Liver (tissue), 9 donors: Measurements from ENCODE around the gene DNAJA2. TPM values are rescaled to one million over a fixed set of nuclear protein-coding genes. Genes with fewer than 3 reads are reported as not detected.

Experiments used
- DNase-seq: peaks from one replicate; pipeline ENCODE4 v3.0.0-alpha.2; 2017; ENCODE audit warnings: low spot score
- H3K27ac ChIP-seq, 2 donors: one replicate each; pipeline ENCODE4 v1.7.0; 2013; ENCODE audit warnings: inconsistent platforms in 2 of 2, low read length in 2 of 2, control low read depth in 1 of 2, low read depth in 1 of 2, mild to moderate bottlenecking in 1 of 2
- H3K27me3 ChIP-seq, 4 donors: one replicate each; pipeline versions ENCODE4 v1.6.1 to v1.7.0; 2013; ENCODE audit warnings: low read length in 3 of 4, inconsistent platforms in 1 of 4, mild to moderate bottlenecking in 1 of 4, moderate library complexity in 1 of 4; ENCODE audit not compliant: control insufficient read depth in 4 of 4, insufficient read depth in 4 of 4
- H3K36me3 ChIP-seq, 4 donors: one replicate each; pipeline versions ENCODE4 v1.6.1 to v1.7.0; 2013; ENCODE audit warnings: low read length in 3 of 4, mild to moderate bottlenecking in 3 of 4, low read depth in 1 of 4, moderate library complexity in 1 of 4; ENCODE audit not compliant: control insufficient read depth in 4 of 4, insufficient read depth in 3 of 4
- H3K4me1 ChIP-seq, 4 donors: one replicate each; pipeline versions ENCODE4 v1.6.1 to v1.7.0; 2013; ENCODE audit warnings: low read length in 3 of 4, mild to moderate bottlenecking in 3 of 4, moderate library complexity in 1 of 4; ENCODE audit not compliant: control insufficient read depth in 4 of 4, insufficient read depth in 4 of 4
- H3K4me3 ChIP-seq, 3 donors: one replicate each; pipeline versions ENCODE4 v1.6.1 to v1.7.0; 2013; ENCODE audit warnings: low read length in 3 of 3, control low read depth in 1 of 3, low read depth in 1 of 3, mild to moderate bottlenecking in 1 of 3
- H3K9ac ChIP-seq, 2 donors: one replicate each; pipeline ENCODE4 v1.7.0; 2013; ENCODE audit warnings: low read length in 2 of 2, mild to moderate bottlenecking in 2 of 2, moderate library complexity in 2 of 2, control low read depth in 1 of 2, low read depth in 1 of 2
- H3K9me3 ChIP-seq, 4 donors: one replicate each; pipeline versions ENCODE4 v1.6.1 to v1.7.0; 2013; ENCODE audit warnings: low read length in 3 of 4; ENCODE audit not compliant: control insufficient read depth in 4 of 4
- FOXA1 ChIP-seq: IDR thresholded peaks from 2 replicates; pipeline ENCODE4 v1.6.1; 2016; ENCODE audit warnings: antibody characterized with exemption
- FOXA2 ChIP-seq: IDR thresholded peaks from 2 replicates; pipeline ENCODE4 v1.6.1; 2016; ENCODE audit warnings: antibody characterized with exemption
- GABPA ChIP-seq, 2 donors: IDR thresholded peaks in 1 of 2; conservative IDR thresholded peaks in 1 of 2; 2 replicates each; pipeline ENCODE4 v1.6.1; 2016; ENCODE audit warnings: antibody characterized with exemption in 2 of 2, mild to moderate bottlenecking in 1 of 2, moderate library complexity in 1 of 2
- HNF4A ChIP-seq, 2 donors: conservative IDR thresholded peaks; 2 replicates each; pipeline ENCODE4 v1.6.1; 2016; ENCODE audit warnings: antibody characterized with exemption in 2 of 2, mild to moderate bottlenecking in 2 of 2
- HNF4G ChIP-seq: IDR thresholded peaks from 2 replicates; pipeline ENCODE4 v1.6.1; 2016; ENCODE audit warnings: antibody characterized with exemption
- RAD21 ChIP-seq, 2 donors: IDR thresholded peaks; 2 replicates each; pipeline ENCODE4 v1.6.1; 2016; ENCODE audit warnings: antibody characterized with exemption in 2 of 2, mild to moderate bottlenecking in 2 of 2
- RXRA ChIP-seq, 2 donors: IDR thresholded peaks; 2 replicates each; pipeline ENCODE4 v1.6.1; 2017 to 2018; ENCODE audit warnings: antibody characterized with exemption in 2 of 2, mild to moderate bottlenecking in 1 of 2
- SP1 ChIP-seq: IDR thresholded peaks from 2 replicates; pipeline ENCODE4 v1.6.1; 2018; ENCODE audit warnings: antibody characterized with exemption, mild to moderate bottlenecking
- TAF1 ChIP-seq: conservative IDR thresholded peaks from 2 replicates; pipeline ENCODE4 v1.6.1; 2016; ENCODE audit warnings: antibody characterized with exemption, mild to moderate bottlenecking
- YY1 ChIP-seq: IDR thresholded peaks from 2 replicates; pipeline ENCODE4 v1.6.1; 2016; ENCODE audit warnings: antibody characterized with exemption, mild to moderate bottlenecking
- WGBS: extraction: QIAGEN DNeasy Blood & Tissue Kit; methylation state at CpG from one replicate; pipeline ENCODE4 v1.1.7; 2013; 5-methylcytosine and 5-hydroxymethylcytosine counted together
- polyA plus RNA-seq, 2 donors: library from polyadenylated mRNA; stranded (reverse) in 1 of 2; unstranded in 1 of 2; fragments of 200-250 nt in 1 of 2; fragments of >200 nt in 1 of 2; fragmentation: Nextera tagmentation in 1 of 2; extraction: Ambion mirVana in 1 of 2; gene quantifications; one replicate each; pipeline versions ENCODE4 v1.2.1 to v1.2.3, GENCODE V29; 2013 to 2015
- total RNA-seq, 2 donors: library from RNA; depleted of rRNA; stranded (reverse); fragments of >200 nt; gene quantifications; one replicate each; pipeline ENCODE4 v1.2.3, GENCODE V29; 2014
- TF ChIP-seq, protein P1 (sequence below): fragments of 150-350 bp; IDR thresholded peaks from 2 replicates; pipeline ENCODE4 v1.5.1; 2017; ENCODE audit warnings: improper control_type of control experiment, low read depth, low read length; ENCODE audit not compliant: missing input control
- TF ChIP-seq, protein P2 (sequence below): IDR thresholded peaks from 2 replicates; pipeline ENCODE4 v1.6.1; 2016; ENCODE audit warnings: antibody characterized with exemption
- TF ChIP-seq, protein P3 (sequence below): IDR thresholded peaks from 2 replicates; pipeline ENCODE4 v1.6.1; 2016; ENCODE audit warnings: antibody characterized with exemption
- TF ChIP-seq, protein P4 (sequence below): IDR thresholded peaks from 2 replicates; pipeline ENCODE4 v1.6.1; 2016; ENCODE audit warnings: antibody characterized with exemption, mild to moderate bottlenecking
- donor health status: healthy.
- donor health status: healthy.
- donor health status: healthy.
- donor health status: healthy.
- donor health status: healthy.

DNAJA2 gene
- total and polyA plus RNA-seq, 4 donors = 22.7 to 32.8 (median 25.5) TPM

DNA sequence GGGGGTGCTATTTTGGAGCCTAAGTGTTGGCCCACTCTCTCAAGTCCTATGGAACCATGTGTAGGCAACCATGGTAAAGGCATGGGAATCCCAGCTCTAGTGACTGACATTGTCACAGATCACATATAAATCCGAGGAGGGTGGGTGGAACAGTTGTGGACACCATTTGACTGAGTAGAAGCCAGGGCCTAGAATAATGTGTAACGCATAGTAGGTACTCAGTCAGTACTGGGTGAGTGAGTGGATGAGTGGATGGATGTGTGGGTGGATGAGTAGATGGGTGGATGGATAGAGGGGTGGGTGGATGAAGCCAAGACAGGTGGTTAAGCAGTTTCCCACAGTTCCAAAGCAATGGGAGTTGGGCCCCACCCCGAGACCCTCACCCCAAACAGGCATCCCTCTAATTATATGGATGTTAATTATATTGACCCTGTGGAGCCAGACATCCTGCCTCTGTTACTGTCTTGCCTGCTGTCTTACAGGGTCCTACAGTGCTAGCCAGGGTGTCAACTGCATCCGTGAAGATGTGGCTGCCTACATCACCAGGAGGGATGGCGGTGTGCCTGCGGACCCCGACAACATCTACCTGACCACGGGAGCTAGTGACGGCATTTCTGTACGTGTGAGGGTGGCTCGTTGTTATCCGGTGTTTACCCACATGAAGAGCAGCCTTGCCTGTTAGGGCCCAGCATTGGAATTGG, 67.0 kb downstream of the DNAJA2 start:
- no peak overlapping the region for H3K9ac ChIP-seq
- H3K27me3 ChIP-seq = no peaks in the 10 kb centered on the region
- no peak overlapping the region for H3K4me3 ChIP-seq
- TF ChIP-seq, protein P1, sequence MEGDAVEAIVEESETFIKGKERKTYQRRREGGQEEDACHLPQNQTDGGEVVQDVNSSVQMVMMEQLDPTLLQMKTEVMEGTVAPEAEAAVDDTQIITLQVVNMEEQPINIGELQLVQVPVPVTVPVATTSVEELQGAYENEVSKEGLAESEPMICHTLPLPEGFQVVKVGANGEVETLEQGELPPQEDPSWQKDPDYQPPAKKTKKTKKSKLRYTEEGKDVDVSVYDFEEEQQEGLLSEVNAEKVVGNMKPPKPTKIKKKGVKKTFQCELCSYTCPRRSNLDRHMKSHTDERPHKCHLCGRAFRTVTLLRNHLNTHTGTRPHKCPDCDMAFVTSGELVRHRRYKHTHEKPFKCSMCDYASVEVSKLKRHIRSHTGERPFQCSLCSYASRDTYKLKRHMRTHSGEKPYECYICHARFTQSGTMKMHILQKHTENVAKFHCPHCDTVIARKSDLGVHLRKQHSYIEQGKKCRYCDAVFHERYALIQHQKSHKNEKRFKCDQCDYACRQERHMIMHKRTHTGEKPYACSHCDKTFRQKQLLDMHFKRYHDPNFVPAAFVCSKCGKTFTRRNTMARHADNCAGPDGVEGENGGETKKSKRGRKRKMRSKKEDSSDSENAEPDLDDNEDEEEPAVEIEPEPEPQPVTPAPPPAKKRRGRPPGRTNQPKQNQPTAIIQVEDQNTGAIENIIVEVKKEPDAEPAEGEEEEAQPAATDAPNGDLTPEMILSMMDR = no peak
- TF ChIP-seq, protein P2, sequence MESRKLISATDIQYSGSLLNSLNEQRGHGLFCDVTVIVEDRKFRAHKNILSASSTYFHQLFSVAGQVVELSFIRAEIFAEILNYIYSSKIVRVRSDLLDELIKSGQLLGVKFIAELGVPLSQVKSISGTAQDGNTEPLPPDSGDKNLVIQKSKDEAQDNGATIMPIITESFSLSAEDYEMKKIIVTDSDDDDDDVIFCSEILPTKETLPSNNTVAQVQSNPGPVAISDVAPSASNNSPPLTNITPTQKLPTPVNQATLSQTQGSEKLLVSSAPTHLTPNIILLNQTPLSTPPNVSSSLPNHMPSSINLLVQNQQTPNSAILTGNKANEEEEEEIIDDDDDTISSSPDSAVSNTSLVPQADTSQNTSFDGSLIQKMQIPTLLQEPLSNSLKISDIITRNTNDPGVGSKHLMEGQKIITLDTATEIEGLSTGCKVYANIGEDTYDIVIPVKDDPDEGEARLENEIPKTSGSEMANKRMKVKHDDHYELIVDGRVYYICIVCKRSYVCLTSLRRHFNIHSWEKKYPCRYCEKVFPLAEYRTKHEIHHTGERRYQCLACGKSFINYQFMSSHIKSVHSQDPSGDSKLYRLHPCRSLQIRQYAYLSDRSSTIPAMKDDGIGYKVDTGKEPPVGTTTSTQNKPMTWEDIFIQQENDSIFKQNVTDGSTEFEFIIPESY = no peak
- TF ChIP-seq YY1 = no peak
- TF ChIP-seq, protein P3, sequence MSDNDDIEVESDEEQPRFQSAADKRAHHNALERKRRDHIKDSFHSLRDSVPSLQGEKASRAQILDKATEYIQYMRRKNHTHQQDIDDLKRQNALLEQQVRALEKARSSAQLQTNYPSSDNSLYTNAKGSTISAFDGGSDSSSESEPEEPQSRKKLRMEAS = no peak
- no peak for TF ChIP-seq HNF4A (conservative IDR thresholded peaks at IDR 0.05)
- TF ChIP-seq HNF4G = no peak
- TF ChIP-seq GABPA (IDR thresholded peaks at IDR 0.05 in 1 of 2, conservative IDR thresholded peaks at IDR 0.05 in 1 of 2) = no peak
- no peak for TF ChIP-seq RAD21 (IDR thresholded peaks at IDR 0.05)
- no peak for TF ChIP-seq RXRA (IDR thresholded peaks at IDR 0.05)
- no peak for TF ChIP-seq FOXA2
- TF ChIP-seq, protein P4, sequence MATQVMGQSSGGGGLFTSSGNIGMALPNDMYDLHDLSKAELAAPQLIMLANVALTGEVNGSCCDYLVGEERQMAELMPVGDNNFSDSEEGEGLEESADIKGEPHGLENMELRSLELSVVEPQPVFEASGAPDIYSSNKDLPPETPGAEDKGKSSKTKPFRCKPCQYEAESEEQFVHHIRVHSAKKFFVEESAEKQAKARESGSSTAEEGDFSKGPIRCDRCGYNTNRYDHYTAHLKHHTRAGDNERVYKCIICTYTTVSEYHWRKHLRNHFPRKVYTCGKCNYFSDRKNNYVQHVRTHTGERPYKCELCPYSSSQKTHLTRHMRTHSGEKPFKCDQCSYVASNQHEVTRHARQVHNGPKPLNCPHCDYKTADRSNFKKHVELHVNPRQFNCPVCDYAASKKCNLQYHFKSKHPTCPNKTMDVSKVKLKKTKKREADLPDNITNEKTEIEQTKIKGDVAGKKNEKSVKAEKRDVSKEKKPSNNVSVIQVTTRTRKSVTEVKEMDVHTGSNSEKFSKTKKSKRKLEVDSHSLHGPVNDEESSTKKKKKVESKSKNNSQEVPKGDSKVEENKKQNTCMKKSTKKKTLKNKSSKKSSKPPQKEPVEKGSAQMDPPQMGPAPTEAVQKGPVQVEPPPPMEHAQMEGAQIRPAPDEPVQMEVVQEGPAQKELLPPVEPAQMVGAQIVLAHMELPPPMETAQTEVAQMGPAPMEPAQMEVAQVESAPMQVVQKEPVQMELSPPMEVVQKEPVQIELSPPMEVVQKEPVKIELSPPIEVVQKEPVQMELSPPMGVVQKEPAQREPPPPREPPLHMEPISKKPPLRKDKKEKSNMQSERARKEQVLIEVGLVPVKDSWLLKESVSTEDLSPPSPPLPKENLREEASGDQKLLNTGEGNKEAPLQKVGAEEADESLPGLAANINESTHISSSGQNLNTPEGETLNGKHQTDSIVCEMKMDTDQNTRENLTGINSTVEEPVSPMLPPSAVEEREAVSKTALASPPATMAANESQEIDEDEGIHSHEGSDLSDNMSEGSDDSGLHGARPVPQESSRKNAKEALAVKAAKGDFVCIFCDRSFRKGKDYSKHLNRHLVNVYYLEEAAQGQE = no peak
- TF ChIP-seq TAF1 = no peak
- no peak for TF ChIP-seq FOXA1
- TF ChIP-seq SP1 = no peak
- 94% methylated on average over 12 of the region's 12 CpGs for WGBS
- no peak for DNase-seq
- no peaks in the 10 kb centered on the region for H3K9me3 ChIP-seq
- no peaks in the 10 kb centered on the region for H3K4me1 ChIP-seq
- H3K36me3 ChIP-seq = peaks cover 2 to 50% (median 36%) of the 10 kb centered on the region in 4 donors
- no peak overlapping the region for H3K27ac ChIP-seq

Other genes starting within 250 kb of the DNAJA2 start
- 1 to 10 TPM in 1 of 2 donors, under 1 TPM in 1; 0.33 to 1.1 TPM for gene MYLK3, start 225.3 kb downstream of the DNAJA2 start, total RNA-seq
- gene MYLK3, start 225.3 kb downstream of the DNAJA2 start, polyA plus RNA-seq = under 1 TPM; 0.01 to 0.13 TPM
- 1 to 10 TPM; 4.4 to 6.2 TPM for gene C16orf87, start 142.5 kb downstream of the DNAJA2 start, total RNA-seq
- gene C16orf87, start 142.5 kb downstream of the DNAJA2 start, polyA plus RNA-seq = 10 to 100 TPM in 1 of 2 donors, 1 to 10 TPM in 1; 4.1 to 12.9 TPM
- 10 to 100 TPM in 1 of 2 donors, 1 to 10 TPM in 1; 6.8 to 54.3 TPM for gene GPT2, start 89.3 kb downstream of the DNAJA2 start, total RNA-seq
- gene GPT2, start 89.3 kb downstream of the DNAJA2 start, polyA plus RNA-seq = 10 to 100 TPM; 39.8 to 78.3 TPM
- gene NETO2, start 170.3 kb upstream of the DNAJA2 start, total RNA-seq = 1 to 10 TPM in 1 of 2 donors, under 1 TPM in 1; 0.33 to 1.6 TPM
- under 1 TPM; 0.20 to 0.40 TPM for gene NETO2, start 170.3 kb upstream of the DNAJA2 start, polyA plus RNA-seq